OCI-LY3 (cell line): ENCODE measurements around the gene OSBPL9.

Experiments used
- CTCF ChIP-seq: fragments of 200-600, 300-600 bp; sonication (generic); IDR thresholded peaks from 2 replicates; pipeline ENCODE4 v1.5.1; 2014; ENCODE audit warnings: antibody characterized with exemption, low read length, low read depth
- EZH2phosphoT487 ChIP-seq: fragments of 200-600 bp; shearing (Covaris generic); IDR thresholded peaks from 2 replicates; pipeline ENCODE4 v1.6.1; 2018; ENCODE audit warnings: antibody characterized with exemption, mixed run types, low read depth

- TF ChIP-seq CTCF (no peak), EZH2phosphoT487 (no peak)
Measured at GRCh38 chr1:51622455-51622913, 5.6 kb downstream of the OSBPL9 start.
